ENCODE measurements around the gene EIF6.
A peak's percentile ranks its signal among the peaks of the same experiment; 100 is the strongest.
"Not testable (repeated sequence)": the region's sequence is repeated elsewhere in the genome, so short reads cannot be mapped to it uniquely, and the experiment has no call there.

The EIF6 gene

DNA sequence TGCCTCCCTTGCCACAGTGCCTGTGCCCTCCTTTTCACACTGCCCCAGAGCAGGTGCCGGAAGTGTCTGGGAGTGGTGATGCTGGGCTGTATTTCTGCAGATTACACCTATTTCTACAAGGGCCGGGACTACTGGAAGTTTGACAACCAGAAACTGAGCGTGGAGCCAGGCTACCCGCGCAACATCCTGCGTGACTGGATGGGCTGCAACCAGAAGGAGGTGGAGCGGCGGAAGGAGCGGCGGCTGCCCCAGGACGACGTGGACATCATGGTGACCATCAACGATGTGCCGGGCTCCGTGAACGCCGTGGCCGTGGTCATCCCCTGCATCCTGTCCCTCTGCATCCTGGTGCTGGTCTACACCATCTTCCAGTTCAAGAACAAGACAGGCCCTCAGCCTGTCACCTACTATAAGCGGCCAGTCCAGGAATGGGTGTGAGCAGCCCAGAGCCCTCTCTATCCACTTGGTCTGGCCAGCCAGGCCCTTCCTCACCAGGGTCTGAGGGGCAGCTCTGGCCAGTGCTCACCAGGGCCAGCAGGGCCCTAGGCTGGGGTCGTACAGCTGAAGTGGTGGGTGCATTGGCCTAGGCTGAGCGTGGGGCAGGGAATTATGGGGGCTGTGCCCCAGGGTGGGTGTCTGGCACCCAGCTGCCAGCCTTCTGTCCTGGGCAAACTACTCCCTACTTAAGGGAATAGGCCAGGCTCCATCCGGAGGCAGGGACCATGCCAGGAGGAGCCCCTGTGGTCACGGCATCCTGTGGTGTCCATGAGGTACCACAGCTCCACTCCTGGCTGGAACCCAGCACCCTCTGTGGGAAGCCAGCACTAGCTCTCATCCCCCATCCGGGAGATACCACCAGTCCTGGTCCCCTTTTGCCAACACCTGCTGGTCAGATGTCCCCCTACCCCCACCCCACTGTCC, 10.1 kb downstream of the EIF6 start:
- FAIRE-seq = no peak
- no peak for TF ChIP-seq POLR2A (IDR thresholded peaks at IDR 0.05; ENCODE audit: low read depth, low read length)

GRCh38 chr20:35273449-35274171, 11.0 kb downstream of the EIF6 start:
- FAIRE-seq (no peak), DNase-seq (ENCODE audit: insufficient read length, low spot score) (no peak)
- TF ChIP-seq POLR2A (IDR thresholded peaks at IDR 0.05; ENCODE audit: low read depth, low read length) = no peak

More for the DNA sequence above, 10.1 kb downstream of the EIF6 start:
- DNase-seq (ENCODE audit: insufficient read length, low spot score) = no peak

DNA sequence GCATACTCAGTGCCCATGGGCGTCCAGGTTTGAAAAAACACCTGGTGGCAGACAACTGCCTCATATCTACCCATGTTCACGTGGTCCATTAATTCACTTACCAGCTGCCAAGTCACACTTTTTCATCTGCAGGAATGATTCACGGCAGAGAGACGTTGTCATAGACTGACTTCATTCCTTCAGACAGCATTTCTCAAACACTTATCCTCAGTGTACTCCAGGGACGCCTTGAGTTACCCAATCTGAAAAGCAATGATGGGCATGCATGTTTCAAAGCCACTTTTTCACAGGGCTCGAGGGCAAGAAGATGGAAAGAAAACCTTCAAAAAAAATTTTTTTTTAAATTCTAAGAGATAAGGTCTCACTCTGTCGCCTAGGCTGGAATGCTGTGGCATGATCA, 12.7 kb downstream of the EIF6 start:
- FAIRE-seq = no peak
- no peak for TF ChIP-seq POLR2A (IDR thresholded peaks at IDR 0.05; ENCODE audit: low read depth, low read length)
- DNase-seq (ENCODE audit: insufficient read length, low spot score) = no peak

DNA sequence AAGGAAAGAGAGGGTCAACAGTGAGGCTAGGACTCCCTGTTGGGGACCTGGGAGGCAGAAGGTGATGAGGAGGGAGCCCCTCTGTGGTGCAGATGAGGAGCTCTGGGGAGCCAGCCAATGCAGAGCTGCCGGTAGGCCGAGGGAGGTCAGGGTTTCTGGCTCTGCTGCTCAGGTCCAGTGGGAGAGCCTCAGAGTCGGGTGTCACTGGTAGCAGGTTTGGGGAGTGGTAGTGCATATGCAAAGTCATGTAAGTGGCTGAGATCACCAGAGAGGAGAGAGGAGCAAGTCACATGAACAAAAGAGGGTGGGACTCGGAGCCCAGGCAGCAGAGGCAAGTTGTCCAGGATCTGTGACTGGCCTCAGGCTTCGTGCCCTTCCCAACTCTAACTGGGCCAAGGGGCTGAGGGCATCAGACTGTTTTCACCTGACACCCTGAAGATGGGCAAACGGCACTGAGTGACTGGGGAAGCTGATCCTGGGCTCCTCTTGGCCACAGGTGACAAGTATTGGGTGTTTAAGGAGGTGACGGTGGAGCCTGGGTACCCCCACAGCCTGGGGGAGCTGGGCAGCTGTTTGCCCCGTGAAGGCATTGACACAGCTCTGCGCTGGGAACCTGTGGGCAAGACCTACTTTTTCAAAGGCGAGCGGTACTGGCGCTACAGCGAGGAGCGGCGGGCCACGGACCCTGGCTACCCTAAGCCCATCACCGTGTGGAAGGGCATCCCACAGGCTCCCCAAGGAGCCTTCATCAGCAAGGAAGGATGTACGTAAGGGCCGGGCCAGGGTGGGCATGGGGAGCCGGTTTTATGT, 13.3 kb downstream of the EIF6 start:
- no peak for TF ChIP-seq POLR2A (IDR thresholded peaks at IDR 0.05; ENCODE audit: low read depth, low read length)
- FAIRE-seq (no peak), DNase-seq (ENCODE audit: insufficient read length, low spot score) (no peak)

- TF ChIP-seq POLR2A (IDR thresholded peaks at IDR 0.05; ENCODE audit: low read depth, low read length) = no peak
- FAIRE-seq = no peak
- DNase-seq (ENCODE audit: insufficient read length, low spot score) = no peak
These were observed 14.3 kb downstream of the EIF6 start for GRCh38 chr20:35270021-35270902.

- peak; percentile 79 for DNase-seq (ENCODE audit: insufficient read length, low spot score)
- FAIRE-seq = no peak
These were observed 15.4 kb downstream of the EIF6 start for GRCh38 chr20:35269055-35269781.

DNA sequence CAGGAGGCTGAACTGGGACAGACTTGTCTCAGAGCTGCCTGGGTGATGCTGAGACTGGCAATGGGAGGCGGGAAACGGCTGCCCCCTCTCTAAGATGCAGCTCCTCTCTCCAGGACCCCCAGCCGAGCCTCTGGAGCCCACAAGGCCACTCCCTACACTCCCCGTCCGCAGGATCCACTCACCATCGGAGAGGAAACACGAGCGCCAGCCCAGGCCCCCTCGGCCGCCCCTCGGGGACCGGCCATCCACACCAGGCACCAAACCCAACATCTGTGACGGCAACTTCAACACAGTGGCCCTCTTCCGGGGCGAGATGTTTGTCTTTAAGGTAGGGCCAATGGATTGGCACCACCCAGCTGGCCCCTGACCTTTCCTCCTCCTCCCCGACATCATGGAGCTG, 17.5 kb downstream of the EIF6 start:
- FAIRE-seq (no peak), DNase-seq (ENCODE audit: insufficient read length, low spot score) (no peak)
- no peak for TF ChIP-seq POLR2A (IDR thresholded peaks at IDR 0.05; ENCODE audit: low read depth, low read length)

More at GRCh38 chr20:35269055-35269781, 15.4 kb downstream of the EIF6 start:
- no peak for TF ChIP-seq POLR2A (IDR thresholded peaks at IDR 0.05; ENCODE audit: low read depth, low read length)

GRCh38 chr20:35264755-35265154, 19.8 kb downstream of the EIF6 start:
- FAIRE-seq (no peak), DNase-seq (ENCODE audit: insufficient read length, low spot score) (no peak)
- no peak for TF ChIP-seq POLR2A (IDR thresholded peaks at IDR 0.05; ENCODE audit: low read depth, low read length)

GRCh38 chr20:35263532-35264341, 20.8 kb downstream of the EIF6 start:
- no peak for TF ChIP-seq POLR2A (IDR thresholded peaks at IDR 0.05; ENCODE audit: low read depth, low read length)
- DNase-seq (ENCODE audit: insufficient read length, low spot score) (no peak), FAIRE-seq (no peak)

- FAIRE-seq = not testable (repeated sequence)
- peak; percentile 78 for DNase-seq (ENCODE audit: insufficient read length, low spot score)
These were observed 21.6 kb downstream of the EIF6 start for GRCh38 chr20:35262731-35263531.

GRCh38 chr20:35262321-35262720, 22.3 kb downstream of the EIF6 start:
- DNase-seq (ENCODE audit: insufficient read length, low spot score); FAIRE-seq: not testable (repeated sequence)

Measured in H54 (cell line).